Measurements from ENCODE around the gene MS4A8.
A peak's percentile ranks its signal among the peaks of the same experiment; 100 is the strongest.

MS4A8 gene

GRCh38 chr11:60731586-60731985 lies 32.2 kb downstream of the MS4A8 start:
- no CpG with 5 or more reads among the region's 8 CpGs for WGBS (ENCODE audit: extremely low coverage, insufficient coverage, low lambda C conversion rate)
- no peak overlapping the region for H2BK15ac ChIP-seq (replicated peaks; ENCODE audit: low read depth)
- H3K9ac ChIP-seq (ENCODE audit: low read length): no peak overlapping the region
- H3K18ac ChIP-seq (ENCODE audit: low read length): no peak overlapping the region
- no peak overlapping the region for H2BK120ac ChIP-seq (ENCODE audit: low read depth, low read length)
- no peaks in the 10 kb centered on the region for H3K27me3 ChIP-seq (ENCODE audit: insufficient read depth, low read length, poor library complexity)
- no peak overlapping the region for H3K4ac ChIP-seq (ENCODE audit: low read depth, low read length)
- H3K27ac ChIP-seq (ENCODE audit: low read depth, low read length): no peak overlapping the region
- H3K56ac ChIP-seq (ENCODE audit: low read length): no peak overlapping the region
- H3K36me3 ChIP-seq (ENCODE audit: control insufficient read depth, insufficient read depth, low read length): no peaks in the 10 kb centered on the region
- DNase-seq: no peak
- H3K4me3 ChIP-seq (ENCODE audit: low read length): no peak overlapping the region
- H3K79me1 ChIP-seq (ENCODE audit: low read length): no peaks in the 10 kb centered on the region
- no peaks in the 10 kb centered on the region for H3K79me2 ChIP-seq (ENCODE audit: control insufficient read depth, insufficient read depth, low read length)
- no peak overlapping the region for H4K8ac ChIP-seq (ENCODE audit: low read depth, low read length)
- no peak overlapping the region for H2AK5ac ChIP-seq (ENCODE audit: low read length)
- H3K23ac ChIP-seq (ENCODE audit: low read length): no peak overlapping the region
- no peaks in the 10 kb centered on the region for H3K4me1 ChIP-seq (ENCODE audit: control insufficient read depth, low read depth, low read length)
- H4K5ac ChIP-seq (ENCODE audit: low read length): no peak overlapping the region
- H3K4me2 ChIP-seq (ENCODE audit: low read length): no peak overlapping the region
- H2BK5ac ChIP-seq (ENCODE audit: low read length): no peak overlapping the region

GRCh38 chr11:60734279-60734678 lies 34.9 kb downstream of the MS4A8 start:
- no peak overlapping the region for H4K8ac ChIP-seq (ENCODE audit: low read depth, low read length)
- no peak overlapping the region for H3K4ac ChIP-seq (ENCODE audit: low read depth, low read length)
- H3K56ac ChIP-seq (ENCODE audit: low read length): no peak overlapping the region
- H3K4me2 ChIP-seq (ENCODE audit: low read length): no peak overlapping the region
- H2AK5ac ChIP-seq (ENCODE audit: low read length): no peak overlapping the region
- H3K27me3 ChIP-seq (ENCODE audit: insufficient read depth, low read length, poor library complexity): no peaks in the 10 kb centered on the region
- H3K23ac ChIP-seq (ENCODE audit: low read length): no peak overlapping the region
- no peak overlapping the region for H2BK5ac ChIP-seq (ENCODE audit: low read length)
- no peak overlapping the region for H3K18ac ChIP-seq (ENCODE audit: low read length)
- H3K79me2 ChIP-seq (ENCODE audit: control insufficient read depth, insufficient read depth, low read length): no peaks in the 10 kb centered on the region
- no peaks in the 10 kb centered on the region for H3K4me1 ChIP-seq (ENCODE audit: control insufficient read depth, low read depth, low read length)
- no peak overlapping the region for H4K5ac ChIP-seq (ENCODE audit: low read length)
- H3K4me3 ChIP-seq (ENCODE audit: low read length): no peak overlapping the region
- H3K27ac ChIP-seq (ENCODE audit: low read depth, low read length): no peak overlapping the region
- no peak overlapping the region for H2BK15ac ChIP-seq (replicated peaks; ENCODE audit: low read depth)
- no peaks in the 10 kb centered on the region for H3K36me3 ChIP-seq (ENCODE audit: control insufficient read depth, insufficient read depth, low read length)
- no CpG with 5 or more reads among the region's 4 CpGs for WGBS (ENCODE audit: extremely low coverage, insufficient coverage, low lambda C conversion rate)
- H3K9ac ChIP-seq (ENCODE audit: low read length): no peak overlapping the region
- no peaks in the 10 kb centered on the region for H3K79me1 ChIP-seq (ENCODE audit: low read length)
- no peak for DNase-seq
- H2BK120ac ChIP-seq (ENCODE audit: low read depth, low read length): no peak overlapping the region

GRCh38 chr11:60739114-60739513 lies 39.7 kb downstream of the MS4A8 start:
- H3K23ac ChIP-seq (ENCODE audit: low read length): no peak overlapping the region
- no peaks in the 10 kb centered on the region for H3K4me1 ChIP-seq (ENCODE audit: control insufficient read depth, low read depth, low read length)
- no peaks in the 10 kb centered on the region for H3K79me2 ChIP-seq (ENCODE audit: control insufficient read depth, insufficient read depth, low read length)
- H3K18ac ChIP-seq (ENCODE audit: low read length): no peak overlapping the region
- no peak overlapping the region for H3K9ac ChIP-seq (ENCODE audit: low read length)
- DNase-seq: peak; percentile 35
- no peaks in the 10 kb centered on the region for H3K27me3 ChIP-seq (ENCODE audit: insufficient read depth, low read length, poor library complexity)
- H3K79me1 ChIP-seq (ENCODE audit: low read length): no peaks in the 10 kb centered on the region
- H3K27ac ChIP-seq (ENCODE audit: low read depth, low read length): no peak overlapping the region
- H2BK5ac ChIP-seq (ENCODE audit: low read length): no peak overlapping the region
- no peak overlapping the region for H4K8ac ChIP-seq (ENCODE audit: low read depth, low read length)
- no peaks in the 10 kb centered on the region for H3K36me3 ChIP-seq (ENCODE audit: control insufficient read depth, insufficient read depth, low read length)
- H2AK5ac ChIP-seq (ENCODE audit: low read length): no peak overlapping the region
- H3K4me2 ChIP-seq (ENCODE audit: low read length): no peak overlapping the region
- H3K4ac ChIP-seq (ENCODE audit: low read depth, low read length): no peak overlapping the region
- H2BK15ac ChIP-seq (replicated peaks; ENCODE audit: low read depth): no peak overlapping the region
- no peak overlapping the region for H4K5ac ChIP-seq (ENCODE audit: low read length)
- H3K56ac ChIP-seq (ENCODE audit: low read length): no peak overlapping the region
- no CpG with 5 or more reads among the region's 7 CpGs for WGBS (ENCODE audit: extremely low coverage, insufficient coverage, low lambda C conversion rate)
- H3K4me3 ChIP-seq (ENCODE audit: low read length): no peak overlapping the region
- H2BK120ac ChIP-seq (ENCODE audit: low read depth, low read length): no peak overlapping the region

GRCh38 chr11:60740573-60740972 lies 41.2 kb downstream of the MS4A8 start:
- H3K27ac ChIP-seq (ENCODE audit: low read depth, low read length): no peak overlapping the region
- H2BK5ac ChIP-seq (ENCODE audit: low read length): no peak overlapping the region
- H3K4me3 ChIP-seq (ENCODE audit: low read length): no peak overlapping the region
- H3K4me1 ChIP-seq (ENCODE audit: control insufficient read depth, low read depth, low read length): no peaks in the 10 kb centered on the region
- no peak overlapping the region for H2BK15ac ChIP-seq (replicated peaks; ENCODE audit: low read depth)
- no peaks in the 10 kb centered on the region for H3K36me3 ChIP-seq (ENCODE audit: control insufficient read depth, insufficient read depth, low read length)
- H3K79me2 ChIP-seq (ENCODE audit: control insufficient read depth, insufficient read depth, low read length): no peaks in the 10 kb centered on the region
- no peak overlapping the region for H3K4ac ChIP-seq (ENCODE audit: low read depth, low read length)
- peak; percentile 6 for DNase-seq
- no peak overlapping the region for H3K56ac ChIP-seq (ENCODE audit: low read length)
- no peak overlapping the region for H3K18ac ChIP-seq (ENCODE audit: low read length)
- no peak overlapping the region for H3K23ac ChIP-seq (ENCODE audit: low read length)
- no peak overlapping the region for H2AK5ac ChIP-seq (ENCODE audit: low read length)
- H3K27me3 ChIP-seq (ENCODE audit: insufficient read depth, low read length, poor library complexity): no peaks in the 10 kb centered on the region
- H2BK120ac ChIP-seq (ENCODE audit: low read depth, low read length): no peak overlapping the region
- H3K4me2 ChIP-seq (ENCODE audit: low read length): no peak overlapping the region
- no peaks in the 10 kb centered on the region for H3K79me1 ChIP-seq (ENCODE audit: low read length)
- H4K5ac ChIP-seq (ENCODE audit: low read length): no peak overlapping the region
- no peak overlapping the region for H3K9ac ChIP-seq (ENCODE audit: low read length)
- no peak overlapping the region for H4K8ac ChIP-seq (ENCODE audit: low read depth, low read length)

- no CpG with 5 or more reads among the region's 3 CpGs for WGBS (ENCODE audit: extremely low coverage, insufficient coverage, low lambda C conversion rate)
- H2AK5ac ChIP-seq (ENCODE audit: low read length): no peak overlapping the region
- no peak for DNase-seq
- H3K9ac ChIP-seq (ENCODE audit: low read length): no peak overlapping the region
- H3K79me2 ChIP-seq (ENCODE audit: control insufficient read depth, insufficient read depth, low read length): no peaks in the 10 kb centered on the region
- no peak overlapping the region for H2BK120ac ChIP-seq (ENCODE audit: low read depth, low read length)
- no peak overlapping the region for H2BK15ac ChIP-seq (replicated peaks; ENCODE audit: low read depth)
- H3K79me1 ChIP-seq (ENCODE audit: low read length): no peaks in the 10 kb centered on the region
- H3K27me3 ChIP-seq (ENCODE audit: insufficient read depth, low read length, poor library complexity): no peaks in the 10 kb centered on the region
- no peaks in the 10 kb centered on the region for H3K4me1 ChIP-seq (ENCODE audit: control insufficient read depth, low read depth, low read length)
- no peak overlapping the region for H3K23ac ChIP-seq (ENCODE audit: low read length)
- H3K36me3 ChIP-seq (ENCODE audit: control insufficient read depth, insufficient read depth, low read length): no peaks in the 10 kb centered on the region
- H3K18ac ChIP-seq (ENCODE audit: low read length): no peak overlapping the region
- no peak overlapping the region for H3K56ac ChIP-seq (ENCODE audit: low read length)
- no peak overlapping the region for H3K4me3 ChIP-seq (ENCODE audit: low read length)
- H4K8ac ChIP-seq (ENCODE audit: low read depth, low read length): no peak overlapping the region
- H2BK5ac ChIP-seq (ENCODE audit: low read length): no peak overlapping the region
- H4K5ac ChIP-seq (ENCODE audit: low read length): no peak overlapping the region
- H3K27ac ChIP-seq (ENCODE audit: low read depth, low read length): no peak overlapping the region
- H3K4ac ChIP-seq (ENCODE audit: low read depth, low read length): no peak overlapping the region
- H3K4me2 ChIP-seq (ENCODE audit: low read length): no peak overlapping the region
These were observed 42.0 kb downstream of the MS4A8 start for GRCh38 chr11:60741421-60741820.

- Histone ChIP-seq H3K27ac (ENCODE audit: low read depth, low read length) (no peak overlapping the region), H3K4ac (ENCODE audit: low read depth, low read length) (no peak overlapping the region), H3K36me3 (ENCODE audit: control insufficient read depth, insufficient read depth, low read length) (no peaks in the 10 kb centered on the region), H3K27me3 (ENCODE audit: insufficient read depth, low read length, poor library complexity) (no peaks in the 10 kb centered on the region), H2AK5ac (ENCODE audit: low read length) (no peak overlapping the region), H2BK15ac (replicated peaks; ENCODE audit: low read depth) (no peak overlapping the region), H3K9ac (ENCODE audit: low read length) (no peak overlapping the region), H3K79me2 (ENCODE audit: control insufficient read depth, insufficient read depth, low read length) (no peaks in the 10 kb centered on the region), H3K4me2 (ENCODE audit: low read length) (no peak overlapping the region), H3K18ac (ENCODE audit: low read length) (no peak overlapping the region), H2BK5ac (ENCODE audit: low read length) (no peak overlapping the region), H3K79me1 (ENCODE audit: low read length) (no peaks in the 10 kb centered on the region), H3K23ac (ENCODE audit: low read length) (no peak overlapping the region), H3K4me1 (ENCODE audit: control insufficient read depth, low read depth, low read length) (no peaks in the 10 kb centered on the region), H3K4me3 (ENCODE audit: low read length) (no peak overlapping the region), H4K5ac (ENCODE audit: low read length) (no peak overlapping the region), H4K8ac (ENCODE audit: low read depth, low read length) (no peak overlapping the region), H3K56ac (ENCODE audit: low read length) (no peak overlapping the region), H2BK120ac (ENCODE audit: low read depth, low read length) (no peak overlapping the region)
- peak; percentile 28 for DNase-seq
- WGBS (ENCODE audit: extremely low coverage, insufficient coverage, low lambda C conversion rate): no CpG with 5 or more reads among the region's 1 CpG
These were observed 43.6 kb downstream of the MS4A8 start for GRCh38 chr11:60743058-60743457.
